DOHH2 (cell line): ENCODE data around the gene KRTAP4-7.

Experiments used
- CTCF ChIP-seq: fragments of 200-600 bp; sonication (generic); IDR thresholded peaks from one replicate; pipeline ENCODE4 v1.5.1; 2014; ENCODE audit warnings: antibody characterized with exemption, mild to moderate bottlenecking, low read depth, low read length; ENCODE audit not compliant: poor library complexity, severe bottlenecking
- EZH2phosphoT487 ChIP-seq: fragments of 200-600 bp; sonication (generic); IDR thresholded peaks from 2 replicates; pipeline ENCODE4 v1.6.1; 2017; ENCODE audit warnings: borderline replicate concordance, mild to moderate bottlenecking, antibody characterized with exemption, low read length, moderate library complexity, mixed read lengths

- TF ChIP-seq CTCF = no peak
- TF ChIP-seq EZH2phosphoT487 = no peak
These were observed 24.0 kb downstream of the KRTAP4-7 start for GRCh38 chr17:41107941-41108450.
